Neural progenitor cell (in vitro differentiated cells): ENCODE results near the gene USP37.

ENCODE experiments used
- EZH2 ChIP-seq: fragments of 200-600 bp; sonication (generic); IDR thresholded peaks from 2 replicates; pipeline ENCODE4 v1.6.1; 2017; ENCODE audit warnings: antibody characterized with exemption, mild to moderate bottlenecking, moderate library complexity
- EZH2phosphoT487 ChIP-seq: fragments of 200-600 bp; sonication (generic); IDR thresholded peaks from 2 replicates; pipeline ENCODE4 v1.6.1; 2017; ENCODE audit warnings: antibody characterized with exemption
- TF ChIP-seq, protein P1 (sequence below): fragments of 200-600 bp; sonication (generic); IDR thresholded peaks from 2 replicates; pipeline ENCODE4 v1.5.1; 2017; ENCODE audit warnings: antibody characterized with exemption, mild to moderate bottlenecking

DNA sequence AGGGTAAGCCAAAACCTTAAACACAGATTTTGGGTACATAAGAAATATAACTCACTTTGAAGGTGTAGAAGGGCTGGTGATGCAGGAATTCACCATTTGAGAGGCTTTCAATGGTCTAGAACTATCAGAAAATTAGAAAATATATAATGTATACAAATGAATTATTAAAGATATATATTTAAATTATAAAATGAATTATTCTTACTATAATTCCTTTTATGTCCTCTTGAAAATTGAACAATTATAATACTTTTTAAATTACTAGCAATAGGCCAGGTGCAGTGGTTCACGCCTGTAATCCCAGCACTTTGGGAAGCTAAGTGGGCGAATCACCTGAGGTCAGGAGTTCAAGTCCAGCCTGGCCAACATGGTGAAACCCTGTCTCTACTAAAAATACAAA lies 88.6 kb downstream of the USP37 start:
- TF ChIP-seq, protein P1, sequence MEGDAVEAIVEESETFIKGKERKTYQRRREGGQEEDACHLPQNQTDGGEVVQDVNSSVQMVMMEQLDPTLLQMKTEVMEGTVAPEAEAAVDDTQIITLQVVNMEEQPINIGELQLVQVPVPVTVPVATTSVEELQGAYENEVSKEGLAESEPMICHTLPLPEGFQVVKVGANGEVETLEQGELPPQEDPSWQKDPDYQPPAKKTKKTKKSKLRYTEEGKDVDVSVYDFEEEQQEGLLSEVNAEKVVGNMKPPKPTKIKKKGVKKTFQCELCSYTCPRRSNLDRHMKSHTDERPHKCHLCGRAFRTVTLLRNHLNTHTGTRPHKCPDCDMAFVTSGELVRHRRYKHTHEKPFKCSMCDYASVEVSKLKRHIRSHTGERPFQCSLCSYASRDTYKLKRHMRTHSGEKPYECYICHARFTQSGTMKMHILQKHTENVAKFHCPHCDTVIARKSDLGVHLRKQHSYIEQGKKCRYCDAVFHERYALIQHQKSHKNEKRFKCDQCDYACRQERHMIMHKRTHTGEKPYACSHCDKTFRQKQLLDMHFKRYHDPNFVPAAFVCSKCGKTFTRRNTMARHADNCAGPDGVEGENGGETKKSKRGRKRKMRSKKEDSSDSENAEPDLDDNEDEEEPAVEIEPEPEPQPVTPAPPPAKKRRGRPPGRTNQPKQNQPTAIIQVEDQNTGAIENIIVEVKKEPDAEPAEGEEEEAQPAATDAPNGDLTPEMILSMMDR, result no peak
- TF ChIP-seq EZH2phosphoT487 (no peak), EZH2 (no peak)
